ENCODE results near the gene PAQR5.
"Not testable (repeated sequence)": the region's sequence is repeated elsewhere in the genome, so short reads cannot be mapped to it uniquely, and the experiment has no call there.

Gene PAQR5

DNA sequence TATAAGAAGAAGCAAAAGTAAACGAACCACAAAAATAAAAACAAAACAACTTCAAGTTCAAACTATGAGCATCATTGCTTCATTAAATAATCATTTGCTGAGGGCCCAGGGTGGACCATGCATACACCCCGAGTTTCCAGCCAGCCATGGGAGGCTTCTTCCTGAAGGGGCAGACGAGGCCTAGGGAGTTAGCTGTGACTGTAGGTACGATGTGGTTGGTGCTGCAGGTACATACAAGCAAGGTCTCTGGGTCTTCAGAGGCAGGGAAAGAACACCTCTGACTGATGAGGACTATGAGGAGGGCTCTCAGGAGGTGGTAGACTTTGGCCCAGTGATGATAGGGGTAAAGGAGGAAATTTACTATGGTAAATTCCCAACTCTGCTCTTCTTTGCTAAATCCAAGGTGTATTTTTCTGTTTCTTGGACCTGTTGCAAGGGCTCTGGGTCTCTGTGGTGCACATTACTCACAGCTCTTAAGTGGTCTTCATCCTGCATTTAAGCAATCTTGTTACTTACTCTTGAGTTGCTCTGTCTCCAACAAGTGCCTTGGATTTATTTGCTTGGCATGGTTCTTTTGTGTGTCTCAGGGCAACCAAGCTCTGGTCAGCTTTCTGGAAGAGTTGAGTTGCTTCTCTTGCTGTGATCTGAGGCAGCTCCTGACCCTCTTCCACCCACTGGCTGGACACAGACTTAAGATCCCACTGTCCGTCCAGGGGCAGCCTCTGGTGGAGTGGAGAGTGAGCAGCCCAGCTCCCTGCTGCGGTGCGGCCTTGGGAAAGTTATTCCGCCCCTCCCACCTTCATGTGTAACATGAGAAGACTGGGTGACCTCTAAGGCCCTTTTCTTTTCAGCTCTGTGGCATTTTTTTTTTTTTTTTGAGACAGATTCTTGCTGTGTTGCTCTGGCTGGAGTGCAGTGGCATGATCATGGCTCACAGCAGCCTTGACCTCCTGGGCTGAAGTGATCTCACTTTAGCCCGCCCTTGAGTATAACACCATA, 59.4 kb downstream of the PAQR5 start:
- DNase-seq (ENCODE audit: low read depth), result no peak

DNA sequence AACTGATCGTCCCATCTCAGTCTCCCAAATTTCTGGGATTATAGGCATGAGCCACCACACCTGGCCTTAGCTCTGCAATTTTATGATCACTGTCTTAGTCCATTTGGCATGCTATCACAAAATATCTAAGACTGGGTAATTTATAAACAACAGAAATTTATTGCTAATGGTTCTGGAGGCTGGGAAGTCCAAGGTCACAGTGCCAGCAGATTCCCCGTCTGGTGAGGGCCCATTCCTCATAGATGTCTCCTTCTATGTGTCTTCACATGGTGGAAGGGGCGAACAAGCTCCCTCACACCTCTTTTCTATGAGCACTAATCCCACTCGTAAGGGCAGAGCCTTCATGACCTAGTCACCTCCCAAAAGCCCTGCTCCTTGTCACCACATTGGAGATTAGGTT, 60.1 kb downstream of the PAQR5 start:
- no peak for DNase-seq (ENCODE audit: low read depth)

DNA sequence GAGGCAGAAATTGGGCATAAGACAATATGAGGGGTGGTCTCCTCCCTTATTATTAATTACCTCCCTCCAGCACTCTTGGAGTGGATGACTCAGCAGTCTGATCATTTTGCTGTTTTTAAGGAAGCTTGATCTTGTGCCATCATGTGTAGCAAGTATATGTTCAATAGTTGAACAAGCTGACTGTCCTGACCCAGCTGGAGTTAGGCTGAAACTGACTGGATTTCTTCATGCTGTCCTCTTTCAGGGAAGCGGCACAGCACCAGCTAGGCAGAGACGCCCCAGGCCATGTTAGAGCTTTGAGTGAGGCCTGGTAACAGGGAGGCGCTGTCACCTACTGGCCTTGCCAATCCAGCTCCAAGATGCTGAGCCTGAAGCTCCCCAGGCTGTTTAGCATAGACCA, 61.0 kb downstream of the PAQR5 start:
- DNase-seq (ENCODE audit: low read depth), result no peak

DNA sequence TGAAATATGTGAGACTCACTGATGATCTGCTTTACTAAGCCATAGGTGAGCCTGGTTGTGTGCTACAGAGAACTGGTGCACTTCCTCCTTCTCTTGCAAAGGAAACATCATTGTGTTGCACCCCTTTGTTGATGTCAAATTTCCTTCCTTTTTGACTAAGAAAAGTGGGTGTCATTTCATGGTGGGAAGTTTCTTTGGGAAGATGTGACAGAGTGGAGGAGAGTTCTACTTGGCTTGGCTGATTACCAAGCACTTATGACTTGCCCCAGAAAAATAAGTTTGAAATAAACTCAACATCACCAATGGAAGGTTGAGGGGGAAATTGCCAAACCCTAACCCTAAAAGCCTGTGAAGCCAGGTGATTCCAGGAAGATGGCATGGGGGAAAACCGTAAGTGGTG, 61.9 kb downstream of the PAQR5 start:
- no peak for DNase-seq (ENCODE audit: low read depth)

DNA sequence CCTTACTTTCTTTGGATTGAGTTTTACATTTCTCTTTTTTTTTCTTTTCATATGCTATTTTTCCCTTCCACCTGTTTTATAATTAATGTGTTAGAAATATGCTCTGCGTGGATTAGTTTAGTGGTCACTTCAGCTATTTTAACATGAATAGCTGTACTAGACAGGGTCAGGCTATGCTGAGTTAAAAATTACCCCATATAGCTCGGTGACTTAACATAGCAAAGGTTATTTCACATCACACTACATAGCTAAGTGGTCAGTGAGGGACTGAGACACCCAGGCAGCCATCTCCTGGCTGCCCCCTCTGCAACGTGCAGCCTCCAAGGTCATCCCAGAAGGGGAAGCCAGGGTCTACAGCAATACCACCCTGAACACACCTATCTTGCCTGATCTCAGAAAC, 68.5 kb downstream of the PAQR5 start:
- no peak for DNase-seq (ENCODE audit: low read depth)

DNA sequence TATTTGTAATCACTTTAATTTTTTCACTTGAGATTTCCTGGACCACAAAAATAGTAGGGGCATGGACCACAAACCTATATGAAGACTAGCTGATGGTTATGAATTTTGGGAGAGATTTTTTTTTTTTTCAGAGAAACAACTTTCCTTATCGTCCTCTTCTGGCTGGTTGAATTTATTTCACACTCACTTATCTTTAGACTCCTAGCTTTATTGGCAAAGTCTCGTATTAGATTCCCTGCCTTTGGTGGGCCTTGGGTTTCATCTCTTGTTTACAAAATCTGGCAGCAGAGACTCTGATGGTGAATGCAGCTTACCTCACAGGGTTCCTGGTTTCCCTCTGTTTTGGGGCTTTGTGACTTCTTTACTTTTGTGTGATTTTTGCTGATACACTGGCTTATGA, 70.9 kb downstream of the PAQR5 start:
- no peak for DNase-seq (ENCODE audit: low read depth)

DNA sequence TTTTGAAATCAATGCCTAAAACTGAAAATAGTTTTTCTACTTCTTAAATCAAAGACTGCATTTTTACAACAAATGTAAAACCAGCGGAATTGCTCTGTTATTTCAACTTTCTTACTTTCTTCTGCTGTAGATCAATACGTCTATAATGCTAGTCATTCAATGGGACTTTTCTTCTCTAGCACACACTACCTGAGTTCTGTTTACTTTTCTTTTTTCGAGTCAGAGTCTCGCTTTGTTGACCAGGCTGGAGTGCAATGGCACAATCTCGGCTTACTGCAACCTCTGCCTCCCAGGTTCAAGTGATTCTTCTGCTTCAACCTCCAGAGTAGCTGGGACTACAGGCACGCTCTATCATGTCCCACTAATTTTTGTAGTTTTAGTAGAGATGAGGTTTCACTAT, 74.7 kb downstream of the PAQR5 start:
- no peak for DNase-seq (ENCODE audit: low read depth)

DNA sequence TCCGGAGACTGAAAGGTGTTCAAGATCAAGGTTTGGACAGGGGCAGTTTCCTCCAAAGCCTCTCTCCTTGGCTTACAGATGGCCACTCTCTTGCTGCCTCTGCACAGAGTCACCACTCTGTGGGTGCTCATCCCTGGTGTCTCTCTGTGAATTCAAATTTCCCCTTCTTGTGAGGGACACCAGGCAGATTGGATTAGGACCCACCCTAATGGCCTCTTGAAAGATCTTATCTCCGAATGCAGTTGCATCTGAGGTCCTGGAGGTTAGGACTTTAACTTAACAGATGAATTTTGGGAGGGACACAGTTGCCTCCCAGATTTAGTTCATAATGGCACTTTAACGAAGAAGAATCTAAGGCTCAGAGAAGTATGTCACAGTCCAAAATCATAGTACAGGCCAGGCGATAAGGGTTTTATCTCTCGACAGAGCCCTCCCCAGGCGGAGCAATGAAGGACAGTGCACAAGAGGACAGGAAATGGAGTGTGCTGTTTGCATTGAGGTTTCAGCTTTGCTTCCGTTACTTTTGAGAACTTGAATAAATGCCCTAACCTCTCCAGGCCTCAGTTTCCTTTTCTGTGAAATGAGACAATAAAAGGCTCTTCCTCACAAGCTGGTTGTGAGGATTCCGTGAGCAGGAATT, 76.6 kb downstream of the PAQR5 start:
- DNase-seq (ENCODE audit: low read depth), result no peak

DNA sequence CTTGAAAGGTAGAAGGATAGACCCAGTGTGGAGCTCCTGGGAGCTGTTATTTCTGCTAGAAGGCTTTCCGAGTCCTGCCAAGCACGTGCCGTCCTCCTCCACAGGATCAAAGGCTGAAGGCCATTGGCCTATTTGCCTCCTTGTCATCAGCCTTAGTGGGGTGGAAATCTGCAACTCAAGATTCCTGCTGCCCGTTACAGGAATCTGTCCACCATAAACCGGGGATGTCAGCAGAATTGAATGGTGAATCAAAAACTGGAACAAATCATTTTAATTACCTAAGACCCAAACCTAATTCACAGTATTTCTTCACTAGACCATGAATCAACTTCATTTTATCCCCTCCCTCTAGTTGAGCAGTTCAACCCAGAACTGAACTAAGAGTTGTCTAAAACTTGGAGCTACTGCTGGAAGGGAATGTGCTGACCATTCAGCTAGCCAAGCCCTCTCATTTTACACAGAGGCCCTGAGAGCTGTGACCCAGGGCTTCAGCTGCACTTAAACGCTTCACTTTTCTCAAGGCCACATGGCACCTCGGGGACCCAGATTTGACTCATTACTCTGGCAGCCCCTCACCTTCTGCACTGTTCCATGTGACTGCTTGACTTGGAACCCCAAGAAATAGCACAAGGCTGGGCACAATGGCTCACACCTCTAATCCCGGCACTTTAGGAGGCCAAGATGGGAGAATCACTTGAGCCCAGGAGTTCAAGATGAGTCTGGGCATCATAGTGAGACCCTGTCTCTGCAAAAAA, 78.7 kb downstream of the PAQR5 start:
- no peak for DNase-seq (ENCODE audit: low read depth)

DNA sequence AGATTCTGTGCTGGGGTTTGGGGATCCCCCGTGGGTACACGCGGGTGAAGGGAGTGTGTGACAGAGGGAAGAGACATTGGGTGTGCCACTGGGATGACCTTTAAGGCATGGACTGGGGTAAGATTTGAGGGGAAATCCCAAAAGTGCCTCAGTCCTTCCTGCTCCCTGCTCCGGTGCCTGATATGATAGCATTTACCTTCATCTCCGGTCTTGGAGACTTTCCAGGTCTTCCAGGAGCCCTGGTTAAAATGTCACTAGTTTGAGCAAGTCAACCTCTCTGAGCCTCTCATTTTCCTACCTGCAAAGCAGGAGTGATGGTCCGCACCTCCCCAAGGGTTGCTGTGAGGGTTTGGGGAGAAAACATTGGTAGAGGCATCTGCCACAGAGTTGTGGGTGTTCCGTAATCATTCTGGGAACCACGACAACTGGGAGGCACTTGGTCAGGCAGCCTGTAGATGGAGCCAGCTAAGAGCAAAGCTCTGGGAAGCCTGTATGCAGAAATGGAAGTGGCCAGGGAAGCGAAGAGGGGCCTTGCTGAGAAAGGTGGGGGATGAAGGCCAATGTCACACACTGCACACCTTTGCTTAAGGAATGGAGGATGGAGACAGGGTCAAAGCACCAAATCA, 81.5 kb downstream of the PAQR5 start:
- no peak for DNase-seq (ENCODE audit: low read depth)

DNA sequence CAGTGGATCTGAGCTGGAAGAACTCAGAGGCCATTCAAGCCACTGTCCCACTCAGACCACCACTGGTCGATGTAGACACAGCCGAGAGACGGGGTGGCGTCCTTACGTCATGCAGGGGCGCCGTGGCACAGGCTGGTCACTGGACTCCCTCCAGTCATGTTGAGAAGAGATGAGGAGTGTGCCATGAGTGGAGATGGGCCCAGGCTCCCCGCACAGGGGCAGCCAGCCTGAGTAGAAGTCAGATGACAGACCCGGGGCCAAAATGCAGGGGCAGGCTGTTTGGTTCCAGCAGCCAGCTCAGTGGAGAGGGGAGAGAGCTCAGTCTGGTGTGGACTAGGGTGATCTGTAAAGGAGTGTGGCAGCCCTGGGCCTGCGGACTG, 82.0 kb downstream of the PAQR5 start:
- DNase-seq (ENCODE audit: low read depth), result no peak

DNA sequence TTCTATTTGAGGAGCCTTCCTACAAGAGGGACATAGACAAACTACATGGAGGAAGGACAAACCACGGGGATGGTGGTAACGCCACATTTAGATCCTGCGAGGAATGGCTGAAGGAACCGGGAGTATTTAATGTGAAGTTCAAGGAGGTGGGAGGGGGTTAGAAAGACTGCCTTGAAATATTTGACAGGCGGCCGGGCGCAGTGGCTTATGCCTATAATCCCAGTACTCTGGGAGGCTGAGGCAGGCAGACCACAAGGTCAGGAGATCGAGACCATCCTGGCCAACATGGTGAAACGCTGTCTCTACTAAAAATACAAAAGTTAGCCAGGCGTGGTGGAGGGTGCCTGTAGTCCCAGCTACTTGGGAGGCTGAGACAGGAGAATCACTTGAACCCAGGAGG, 83.5 kb downstream of the PAQR5 start:
- not testable (repeated sequence) for DNase-seq (ENCODE audit: low read depth)

DNA sequence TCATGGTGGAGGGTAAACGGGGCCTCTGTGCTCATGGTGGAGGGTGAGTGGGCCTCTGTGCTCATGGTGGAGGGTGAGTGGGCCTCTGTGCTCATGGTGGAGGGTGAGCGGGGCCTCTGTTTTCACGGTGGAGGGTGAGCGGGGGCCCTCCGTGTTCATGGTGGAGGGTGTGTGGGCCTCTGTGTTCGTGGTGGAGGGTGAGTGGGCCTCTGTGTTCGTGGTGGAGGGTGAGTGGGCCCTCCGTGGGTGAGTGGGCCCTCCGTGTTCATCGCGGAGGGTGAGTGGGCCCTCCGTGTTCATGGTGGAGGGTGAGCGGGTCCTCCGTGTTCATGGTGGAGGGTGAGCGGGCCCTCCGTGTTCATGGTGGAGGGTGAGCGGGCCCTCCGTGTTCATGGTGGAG, 85.4 kb downstream of the PAQR5 start:
- DNase-seq (ENCODE audit: low read depth), result not testable (repeated sequence)

DNA sequence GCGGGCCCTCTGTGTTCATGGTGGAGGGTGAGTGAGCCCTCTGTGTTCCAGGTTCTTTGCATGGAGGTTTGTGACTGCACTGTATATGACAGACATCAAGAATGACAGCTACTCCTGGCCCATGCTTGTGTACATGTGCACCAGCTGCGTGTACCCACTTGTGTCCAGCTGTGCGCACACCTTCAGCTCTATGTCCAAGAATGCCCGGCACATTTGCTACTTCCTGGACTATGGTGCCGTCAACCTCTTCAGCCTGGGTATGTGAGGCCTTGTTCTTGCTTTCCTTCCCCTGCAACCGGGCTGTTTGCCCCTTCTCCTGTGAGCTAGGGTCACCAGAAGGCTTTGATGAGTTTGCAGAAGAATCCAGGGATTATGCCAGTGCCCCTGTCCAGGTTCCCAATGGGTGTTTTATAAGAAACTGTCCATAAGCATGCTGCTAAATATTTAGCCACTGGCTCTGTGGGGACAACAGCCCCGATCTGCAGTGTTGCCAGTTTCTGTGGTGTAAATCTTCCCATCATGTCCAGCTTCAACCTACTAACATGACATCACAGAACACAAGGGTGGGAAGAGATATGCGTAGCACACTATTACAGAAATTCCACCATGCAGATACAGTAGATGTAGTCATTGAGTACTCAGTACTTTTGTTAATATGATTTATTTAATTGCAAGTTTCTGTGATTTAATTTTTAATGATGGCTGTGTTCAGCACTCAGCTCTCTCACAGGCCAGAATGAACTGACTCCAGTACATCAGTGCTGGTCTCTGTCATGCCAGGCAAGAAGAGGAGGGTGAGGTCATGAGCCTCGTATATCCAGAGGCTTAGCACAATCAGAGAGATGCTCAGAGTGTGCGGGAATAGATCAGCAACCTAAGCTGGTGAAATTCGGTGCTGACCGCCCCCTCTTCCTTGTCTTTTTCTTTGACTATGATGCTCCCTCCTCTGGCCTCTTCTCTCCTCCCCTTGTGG, 86.2 kb downstream of the PAQR5 start:
- no peak for DNase-seq (ENCODE audit: low read depth)

DNA sequence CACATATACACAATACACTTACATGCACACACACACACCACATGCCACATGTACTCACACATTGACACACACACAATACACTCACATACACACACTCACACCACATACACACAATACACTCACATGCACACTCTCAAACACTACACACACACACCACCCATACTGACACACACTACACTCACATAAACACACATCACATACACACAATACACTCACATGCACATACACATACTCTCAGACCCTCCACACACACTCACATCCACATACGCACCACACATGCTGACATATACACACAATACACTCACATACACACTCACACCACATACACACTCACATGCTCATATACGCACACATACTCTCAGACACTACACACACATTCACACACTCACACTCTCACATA, 87.1 kb downstream of the PAQR5 start:
- no peak for DNase-seq (ENCODE audit: low read depth)

DNA sequence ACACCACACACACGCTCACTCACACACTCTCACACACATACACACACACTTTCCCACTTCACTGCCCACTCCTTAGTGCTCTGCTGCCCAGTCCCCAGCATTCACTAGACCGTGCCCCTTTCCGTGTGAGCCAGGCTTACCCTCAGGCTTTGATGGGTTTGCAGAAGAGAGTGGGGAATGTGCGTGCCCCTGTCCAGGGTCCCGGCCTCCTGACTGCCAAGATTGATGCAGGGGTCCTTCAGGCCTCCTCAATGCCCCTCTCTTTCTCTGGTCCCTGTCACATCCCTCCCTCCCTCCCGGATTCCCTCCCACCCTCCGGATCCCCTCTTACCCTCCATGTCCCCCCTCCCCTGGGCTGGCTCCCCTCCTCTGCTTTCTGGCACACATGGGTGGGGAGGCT, 87.6 kb downstream of the PAQR5 start:
- no peak for DNase-seq (ENCODE audit: low read depth)

DNA sequence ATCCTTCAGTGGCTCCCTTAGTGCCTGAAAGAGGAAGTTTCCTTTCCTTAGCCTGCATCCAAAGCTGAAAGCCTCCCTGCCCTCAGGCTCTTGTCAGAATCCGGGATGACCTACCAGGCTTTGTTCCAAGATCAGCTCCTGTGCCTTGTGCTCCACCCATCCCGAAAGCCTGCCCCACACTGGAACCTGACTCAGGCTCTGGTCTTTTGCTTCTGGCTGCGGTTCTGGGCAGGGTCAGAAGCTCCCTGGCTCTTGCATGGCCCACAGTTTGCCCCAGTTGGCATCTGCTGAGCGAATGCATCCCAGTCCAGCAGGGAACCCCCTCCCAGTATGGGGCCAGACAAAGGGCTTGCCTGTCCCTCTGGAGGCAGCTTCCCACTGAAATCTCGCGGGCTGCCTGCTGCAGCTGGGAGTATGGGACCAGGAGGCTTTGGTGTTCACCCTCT, 89.6 kb downstream of the PAQR5 start:
- no peak for DNase-seq (ENCODE audit: low read depth)

DNA sequence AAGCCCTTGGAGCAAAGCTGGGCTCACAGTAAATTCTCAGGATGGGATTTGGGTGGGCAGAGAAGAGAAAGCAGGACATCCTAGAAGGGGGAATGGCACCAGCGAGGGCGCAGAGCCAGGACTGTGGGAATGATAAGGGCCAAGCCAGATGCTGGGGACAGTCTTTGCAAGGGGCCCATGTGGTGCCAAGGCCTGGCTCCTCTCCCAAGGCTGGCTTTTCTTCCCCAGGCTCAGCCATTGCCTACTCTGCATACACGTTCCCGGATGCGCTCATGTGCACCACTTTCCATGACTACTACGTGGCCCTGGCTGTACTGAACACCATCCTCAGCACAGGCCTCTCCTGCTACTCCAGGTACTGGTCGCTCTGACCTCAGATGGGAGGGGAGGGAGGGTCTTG, 90.7 kb downstream of the PAQR5 start:
- no peak for DNase-seq (ENCODE audit: low read depth)

DNA sequence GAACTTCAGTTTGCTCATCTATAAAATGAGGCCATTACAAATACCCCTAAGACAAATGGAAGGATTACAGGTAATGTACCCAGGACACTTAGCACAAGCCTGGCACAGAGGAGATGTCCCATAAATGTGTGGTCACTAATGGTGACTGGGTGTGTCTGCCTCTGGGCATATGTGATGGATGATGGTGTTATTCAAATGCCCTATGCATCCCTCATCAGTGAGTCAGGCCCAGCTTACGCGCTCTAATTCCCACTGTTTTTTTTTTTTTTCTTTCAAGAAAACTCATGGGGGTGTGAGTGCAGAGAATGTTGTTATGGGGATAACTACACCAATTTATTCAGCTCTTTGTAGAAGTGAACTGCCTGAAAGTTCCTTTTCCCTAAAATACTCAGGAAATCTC, 91.9 kb downstream of the PAQR5 start:
- no peak for DNase-seq (ENCODE audit: low read depth)

DNA sequence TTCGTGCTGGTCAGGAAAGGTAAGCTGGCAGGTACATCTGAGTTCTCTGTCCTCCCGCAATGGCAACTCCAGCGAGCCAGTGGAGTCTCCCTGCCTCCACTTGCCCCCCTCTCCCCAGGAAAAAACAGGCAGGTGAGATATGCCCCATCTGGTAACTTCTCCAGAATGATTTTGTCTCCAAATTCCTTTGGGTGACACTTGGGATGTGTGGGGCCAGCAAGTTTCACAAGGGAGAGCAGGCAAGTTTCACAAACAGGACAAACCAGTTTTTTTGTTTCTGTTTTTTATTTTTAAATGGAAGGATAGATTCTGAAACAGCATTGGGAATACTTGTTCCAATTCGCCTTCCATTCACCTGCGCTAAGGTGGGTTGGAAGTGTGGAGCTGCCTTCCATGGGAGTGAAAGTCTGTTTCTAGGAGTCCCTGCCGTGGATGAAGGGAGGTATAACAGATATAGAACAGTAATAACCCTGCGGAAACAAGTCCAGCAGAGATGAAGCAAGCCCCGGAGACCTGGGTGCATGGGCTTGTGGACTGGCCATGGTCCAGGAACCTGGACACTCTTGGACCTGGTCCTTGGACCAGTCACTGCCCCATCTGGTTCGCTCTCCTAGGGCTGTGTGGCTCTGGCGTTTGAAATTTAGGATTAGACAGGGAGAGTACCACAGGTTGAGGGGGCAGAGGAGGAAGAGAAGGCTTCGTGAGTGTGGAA, 92.5 kb downstream of the PAQR5 start:
- DNase-seq (ENCODE audit: low read depth), result no peak
